B cell (primary cell): ENCODE measurements around the gene COG5. TPM values are rescaled to one million over a fixed set of nuclear protein-coding genes. Genes with fewer than 3 reads are reported as not detected.

Source experiments
- ATAC-seq: fragments of 200-7000 bp; cut with Tn5 transposase; one replicate; pipeline ENCODE4 v1.10.0; 2021; ENCODE audit warnings: low read depth, mild to moderate bottlenecking, moderate number of reproducible peaks, moderate library complexity
- CTCF ChIA-PET: fragments of 350-600 bp; sonication (Branson Sonifier 250); formaldehyde crosslinking; loops from one replicate; lab custom pipeline; 2021; ENCODE audit warnings: antibody characterized with exemption, inconsistent platforms; lab: Charles Lee
- POLR2A ChIA-PET: fragments of 350-600 bp; sonication (Branson Sonifier 250); formaldehyde crosslinking; loops from one replicate; lab custom pipeline; 2021; ENCODE audit warnings: antibody characterized with exemption; lab: Charles Lee
- DNase-seq: peaks from one replicate; pipeline ENCODE4 v3.0.0; 2013
- H2AFZ ChIP-seq: 2 replicates; pipeline ENCODE4 v1.6.1; 2012; ENCODE audit warnings: mild to moderate bottlenecking, low read depth, low read length; ENCODE audit not compliant: insufficient read depth, poor library complexity, severe bottlenecking
- H3K27ac ChIP-seq, 2 donors: 1 replicate in 1 of 2; 2 replicates in 1 of 2; pipeline ENCODE4 v1.5.1; 2012 to 2013; ENCODE audit warnings: low read length in 2 of 2, mild to moderate bottlenecking in 2 of 2, moderate library complexity in 1 of 2
- H3K27me3 ChIP-seq, 4 experiments: fragments of 200-600 bp in 1 of 4; sonication (generic) in 1 of 4; replicated peaks in 1 of 4; 1 replicate in 2 of 4; 2 replicates in 2 of 4; pipeline versions ENCODE4 v1.6.1 to v1.7.0; 2013 to 2016; ENCODE audit warnings: low read length in 3 of 4, mild to moderate bottlenecking in 2 of 4, mixed read lengths in 1 of 4, moderate library complexity in 1 of 4; ENCODE audit not compliant: insufficient read depth in 4 of 4, control insufficient read depth in 3 of 4; ENCODE audit errors: control extremely low read depth in 1 of 4
- H3K36me3 ChIP-seq, 2 experiments: replicated peaks in 1 of 2; 1 replicate in 1 of 2; 2 replicates in 1 of 2; pipeline versions ENCODE4 v1.6.1 to v1.7.1; 2013; ENCODE audit warnings: low read length in 1 of 2; ENCODE audit not compliant: insufficient read depth in 2 of 2, control insufficient read depth in 1 of 2; ENCODE audit errors: control extremely low read depth in 1 of 2, extremely low read depth in 1 of 2
- H3K4me1 ChIP-seq, 2 donors: fragments of 200-600 bp in 1 of 2; sonication (generic) in 1 of 2; 1 replicate in 1 of 2; 2 replicates in 1 of 2; pipeline versions ENCODE4 v1.5.1 to v1.6.1; 2013 to 2017; ENCODE audit warnings: low read length in 2 of 2; ENCODE audit not compliant: control insufficient read depth in 2 of 2, insufficient read depth in 2 of 2
- H3K4me2 ChIP-seq: replicated peaks from 2 replicates; pipeline ENCODE3; 2012; ENCODE audit warnings: mild to moderate bottlenecking, low read depth, low read length; ENCODE audit not compliant: poor library complexity, severe bottlenecking
- H3K4me3 ChIP-seq, 5 experiments: fragments of 200-600 bp in 1 of 5; sonication (generic) in 1 of 5; 1 replicate in 3 of 5; 2 replicates in 2 of 5; pipeline versions ENCODE4 v1.5.1 to v1.7.0; 2011 to 2016; ENCODE audit warnings: low read length in 4 of 5, mild to moderate bottlenecking in 4 of 5, low read depth in 2 of 5, control low read depth in 1 of 5, moderate library complexity in 1 of 5; ENCODE audit not compliant: insufficient read depth in 1 of 5; ENCODE audit errors: control extremely low read depth in 1 of 5, extremely low read depth in 1 of 5
- H3K79me2 ChIP-seq: fragments of 200-600 bp; sonication (generic); one replicate; pipeline ENCODE4 v1.6.0; 2016; ENCODE audit warnings: low read length; ENCODE audit not compliant: control insufficient read depth, insufficient read depth
- H3K9ac ChIP-seq: fragments of 200-600 bp; sonication (generic); 2 replicates; pipeline ENCODE4 v1.6.1; 2017; ENCODE audit warnings: mild to moderate bottlenecking, low read length, moderate library complexity
- H3K9me3 ChIP-seq, 3 donors: one replicate each; pipeline versions ENCODE4 v1.6.1 to v1.7.1; 2013; ENCODE audit warnings: low read length in 2 of 3; ENCODE audit not compliant: control insufficient read depth in 2 of 3, insufficient read depth in 1 of 3; ENCODE audit errors: control extremely low read depth in 1 of 3
- H4K20me1 ChIP-seq: 2 replicates; pipeline ENCODE4 v1.6.0; 2012; ENCODE audit warnings: mild to moderate bottlenecking, low read length; ENCODE audit not compliant: insufficient read depth, control insufficient read depth, poor library complexity, severe bottlenecking
- H3K27ac Mint-ChIP-seq: one replicate; pipeline ENCODE4 v1.8.0; 2021; ENCODE audit warnings: mixed read lengths
- H3K27me3 Mint-ChIP-seq: one replicate; pipeline ENCODE4 v1.8.0; 2021; ENCODE audit warnings: mixed read lengths
- H3K4me1 Mint-ChIP-seq: one replicate; pipeline ENCODE4 v1.8.0; 2021; ENCODE audit warnings: mixed read lengths
- H3K4me3 Mint-ChIP-seq: one replicate; pipeline ENCODE4 v1.8.0; 2021; ENCODE audit warnings: mixed read lengths
- H3K9me3 Mint-ChIP-seq: one replicate; pipeline ENCODE4 v1.8.0; 2022; ENCODE audit warnings: mixed read lengths; ENCODE audit not compliant: insufficient read depth
- EZH2 ChIP-seq: IDR thresholded peaks from 2 replicates; pipeline ENCODE4 v1.6.1; 2012; ENCODE audit warnings: borderline replicate concordance, low read depth, mild to moderate bottlenecking, moderate library complexity, low read length; ENCODE audit not compliant: insufficient read depth, poor library complexity, severe bottlenecking
- WGBS: methylation state at CpG from one replicate; pipeline ENCODE4 v1.1.5; 2013; ENCODE audit warnings: missing lambda C conversion rate; ENCODE audit not compliant: insufficient coverage; 5-methylcytosine and 5-hydroxymethylcytosine counted together
- intact Hi-C: fragments of 100-400 bp; cut with micrococcal nuclease; formaldehyde crosslinking; loops from one replicate; pipeline ENCODE4 v1.10.0; 2022
- polyA plus RNA-seq: library from polyadenylated mRNA; depleted of rRNA; stranded (reverse); fragments of >200 nt; gene quantifications from 2 replicates; pipeline ENCODE4 v1.2.3, GENCODE V29; 2012
- total RNA-seq, 2 donors: library from RNA; stranded (reverse); fragments of 120-200 nt in 1 of 2; gene quantifications; 1 replicate in 1 of 2; 2 replicates in 1 of 2; pipeline versions ENCODE4 v1.2.3 to v1.2.4, GENCODE V29; 2013 to 2022
- TF ChIP-seq, protein P1 (sequence below): fragments of 200-600 bp; IDR thresholded peaks from one replicate; pipeline ENCODE4 v1.8.0; 2022; ENCODE audit warnings: antibody characterized with exemption, mild to moderate bottlenecking

Gene COG5
- total and polyA plus RNA-seq, 2 donors (not counting 1 experiment from before 2014, with no cell fraction given) = 7.0 to 73.0 TPM

DNA sequence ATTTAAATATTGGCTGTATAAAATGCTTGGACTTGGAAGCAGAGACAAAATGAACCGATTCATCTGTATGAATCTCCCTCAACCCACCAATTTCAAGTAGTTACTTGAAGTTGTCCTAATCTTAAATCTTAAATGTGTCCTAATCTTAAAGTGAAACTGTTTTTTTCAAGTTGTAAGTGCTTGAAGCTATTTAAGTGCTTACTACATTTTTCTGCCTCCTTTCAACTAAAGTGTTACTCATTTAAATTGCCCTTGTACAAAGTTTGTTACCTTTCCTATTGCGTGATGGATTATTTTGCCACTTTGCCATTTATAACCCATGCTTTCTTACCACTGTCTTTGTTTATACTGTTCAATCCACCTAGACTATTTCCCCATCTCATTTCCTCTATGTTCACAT lies 19.2 kb upstream of the COG5 start:
- CTCF ChIA-PET = no interaction called here
- Histone ChIP-seq H3K4me3 (no peak overlapping the region), H3K79me2 (peaks cover 5% of the 10 kb centered on the region)

DNA sequence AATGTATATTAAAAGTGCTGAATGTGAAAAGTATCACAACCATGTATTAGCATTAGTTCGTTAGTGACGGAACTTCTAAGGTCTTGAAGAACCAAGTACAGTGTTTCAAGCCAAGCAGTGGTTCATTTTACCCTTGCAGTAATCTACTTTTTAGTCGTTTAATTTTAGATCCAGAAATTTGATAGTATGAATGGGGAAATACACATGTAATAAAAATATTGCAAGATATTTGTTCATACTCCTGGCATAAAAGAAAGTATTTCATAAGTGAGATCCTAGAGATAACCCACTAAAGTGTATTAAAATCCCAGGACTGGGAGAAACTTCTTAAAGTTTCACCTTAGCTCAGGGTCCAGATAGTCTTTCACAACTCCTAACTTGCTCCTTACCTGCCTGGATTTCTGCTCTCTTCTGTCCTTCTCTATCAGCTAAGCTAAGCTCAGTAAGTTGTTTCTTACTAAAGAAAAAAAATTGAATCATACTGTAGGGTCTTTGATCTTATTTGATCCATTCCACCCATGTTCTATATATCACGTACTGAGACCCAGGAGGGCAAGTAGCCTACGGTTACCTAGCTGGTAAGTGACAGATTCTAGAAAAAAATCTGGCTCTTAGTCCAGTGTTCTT lies 17.8 kb upstream of the COG5 start:
- Histone ChIP-seq H3K27ac (peak overlapping the region in 1 of 2 donors; percentile 24), H3K9ac (no peak overlapping the region)

More for the DNA sequence above, 19.2 kb upstream of the COG5 start:
- peaks cover 0 to 3% of the 10 kb centered on the region in 2 experiments for H3K36me3 ChIP-seq
- no peaks in the 10 kb centered on the region for H3K27me3 Mint-ChIP-seq
- no peak for DNase-seq
- no peaks in the 10 kb centered on the region for H3K27me3 ChIP-seq
- no peak for ATAC-seq
- no peaks in the 10 kb centered on the region for H3K9me3 ChIP-seq
- H3K4me3 Mint-ChIP-seq = no peak overlapping the region
- H3K9ac ChIP-seq = no peak overlapping the region
- H3K4me2 ChIP-seq = no peak overlapping the region
- no peak for TF ChIP-seq EZH2
- TF ChIP-seq, protein P1, sequence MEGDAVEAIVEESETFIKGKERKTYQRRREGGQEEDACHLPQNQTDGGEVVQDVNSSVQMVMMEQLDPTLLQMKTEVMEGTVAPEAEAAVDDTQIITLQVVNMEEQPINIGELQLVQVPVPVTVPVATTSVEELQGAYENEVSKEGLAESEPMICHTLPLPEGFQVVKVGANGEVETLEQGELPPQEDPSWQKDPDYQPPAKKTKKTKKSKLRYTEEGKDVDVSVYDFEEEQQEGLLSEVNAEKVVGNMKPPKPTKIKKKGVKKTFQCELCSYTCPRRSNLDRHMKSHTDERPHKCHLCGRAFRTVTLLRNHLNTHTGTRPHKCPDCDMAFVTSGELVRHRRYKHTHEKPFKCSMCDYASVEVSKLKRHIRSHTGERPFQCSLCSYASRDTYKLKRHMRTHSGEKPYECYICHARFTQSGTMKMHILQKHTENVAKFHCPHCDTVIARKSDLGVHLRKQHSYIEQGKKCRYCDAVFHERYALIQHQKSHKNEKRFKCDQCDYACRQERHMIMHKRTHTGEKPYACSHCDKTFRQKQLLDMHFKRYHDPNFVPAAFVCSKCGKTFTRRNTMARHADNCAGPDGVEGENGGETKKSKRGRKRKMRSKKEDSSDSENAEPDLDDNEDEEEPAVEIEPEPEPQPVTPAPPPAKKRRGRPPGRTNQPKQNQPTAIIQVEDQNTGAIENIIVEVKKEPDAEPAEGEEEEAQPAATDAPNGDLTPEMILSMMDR = no peak
- H3K27ac ChIP-seq = no peak overlapping the region
- H4K20me1 ChIP-seq = no peaks in the 10 kb centered on the region
- H3K4me1 Mint-ChIP-seq = peaks cover 26% of the 10 kb centered on the region
- POLR2A ChIA-PET = no interaction called here
- no peaks in the 10 kb centered on the region for H3K9me3 Mint-ChIP-seq
- intact Hi-C loops = loop anchor here (5.0 kb wide), 1 partner anchor 416 kb away; the partner anchor contains the start of gene HBP1
- H2AFZ ChIP-seq = no peak overlapping the region
- no CpG with 5 or more reads among the region's 2 CpGs for WGBS
- peaks cover 4 to 7% of the 10 kb centered on the region in 2 donors for H3K4me1 ChIP-seq
- no peak overlapping the region for H3K27ac Mint-ChIP-seq

More for the DNA sequence above, 17.8 kb upstream of the COG5 start:
- Mint-ChIP-seq H3K27me3 (no peaks in the 10 kb centered on the region), H3K27ac (peak overlapping the region; percentile 17), H3K9me3 (no peaks in the 10 kb centered on the region), H3K4me3 (peak overlapping the region; percentile 85), H3K4me1 (peaks cover 26% of the 10 kb centered on the region)
- Histone ChIP-seq H3K4me1 (peaks cover 4 to 7% of the 10 kb centered on the region in 2 donors), H3K4me3 (no peak overlapping the region), H3K79me2 (peaks cover 5% of the 10 kb centered on the region), H3K36me3 (peaks cover 0 to 4% of the 10 kb centered on the region in 2 experiments), H3K9me3 (no peaks in the 10 kb centered on the region), H2AFZ (no peak overlapping the region), H3K27me3 (no peaks in the 10 kb centered on the region), H3K4me2 (peak overlapping the region; percentile 85), H4K20me1 (no peaks in the 10 kb centered on the region)
- TF ChIP-seq, protein P1 = no peak
- no peak for TF ChIP-seq EZH2
- intact Hi-C loops = loop anchor here (2.0 to 5.0 kb wide), 4 partner anchors 57 to 414 kb away; partner anchors contain the start of genes HBP1 and SLC26A4
- ChIA-PET CTCF (interaction anchor here (0.6 to 1.1 kb wide), 3 partner anchors 80 to 251 kb away, joined by 3 to 5 read pairs (median 3); partner anchors contain the start of gene SLC26A4), POLR2A (interaction anchor here (0.8 kb wide), 1 partner anchor 18 kb away, joined by 7 read pairs; no protein-coding TSS in a partner anchor)
- WGBS = 83% methylated on average over 2 of the region's 5 CpGs
- DNase-seq (no peak), ATAC-seq (no peak)
